ENCODE results near the gene SON. TPM values are rescaled to one million over a fixed set of nuclear protein-coding genes. Genes with fewer than 3 reads are reported as not detected.

The SON gene
- polyA plus RNA-seq, 1 experiment, result 103 TPM

GRCh38 chr21:33550772-33551660 lies 8.2 kb downstream of the SON start:
- no peak for TF ChIP-seq CTCF (IDR thresholded peaks at IDR 0.05; ENCODE audit: low read depth, low read length)
- CTCF ChIA-PET, result interaction anchor here (1.1 kb wide), 1 partner anchor 55 kb away, joined by 4 read pairs; no protein-coding TSS in a partner anchor
- Histone ChIP-seq H3K27ac (ENCODE audit: low read depth, low read length) (no peak overlapping the region), H3K27me3 (ENCODE audit: control insufficient read depth, insufficient read depth, low read length) (no peaks in the 10 kb centered on the region), H3K9me3 (ENCODE audit: control insufficient read depth, insufficient read depth, low read length) (peaks cover 10% of the 10 kb centered on the region), H3K4me3 (ENCODE audit: low read depth, low read length) (no peak overlapping the region)
- POLR2A ChIA-PET, result interaction anchor here (0.7 to 1.1 kb wide), 2 partner anchors 8 to 33 kb away, joined by 3 read pairs; partner anchors contain the start of gene SON
- no peak for DNase-seq (ENCODE audit: low read depth, low spot score)

- no peak overlapping the region for H3K4me3 ChIP-seq (ENCODE audit: low read depth, low read length)
- no peak for DNase-seq (ENCODE audit: low read depth, low spot score)
- ChIA-PET CTCF (interaction anchor here (1.1 kb wide), 1 partner anchor 54 kb away, joined by 4 read pairs; no protein-coding TSS in a partner anchor), POLR2A (interaction anchor here (0.7 to 1.1 kb wide), 2 partner anchors 9 to 33 kb away, joined by 3 read pairs; partner anchors contain the start of gene SON)
- H3K9me3 ChIP-seq (ENCODE audit: control insufficient read depth, insufficient read depth, low read length), result peaks cover 10% of the 10 kb centered on the region
- H3K27ac ChIP-seq (ENCODE audit: low read depth, low read length), result no peak overlapping the region
- no peak for TF ChIP-seq CTCF (IDR thresholded peaks at IDR 0.05; ENCODE audit: low read depth, low read length)
- no peaks in the 10 kb centered on the region for H3K27me3 ChIP-seq (ENCODE audit: control insufficient read depth, insufficient read depth, low read length)
These were observed 8.8 kb downstream of the SON start for GRCh38 chr21:33551664-33552063.

- no peak for TF ChIP-seq CTCF (IDR thresholded peaks at IDR 0.05; ENCODE audit: low read depth, low read length)
- POLR2A ChIA-PET, result interaction anchor here (0.7 to 1.1 kb wide), 2 partner anchors 9 to 34 kb away, joined by 3 read pairs; partner anchors contain the start of gene SON
- no peak for DNase-seq (ENCODE audit: low read depth, low spot score)
- CTCF ChIA-PET, result interaction anchor here (1.1 kb wide), 1 partner anchor 53 kb away, joined by 4 read pairs; no protein-coding TSS in a partner anchor
- H3K9me3 ChIP-seq (ENCODE audit: control insufficient read depth, insufficient read depth, low read length), result peaks cover 10% of the 10 kb centered on the region
- H3K4me3 ChIP-seq (ENCODE audit: low read depth, low read length), result no peak overlapping the region
- H3K27ac ChIP-seq (ENCODE audit: low read depth, low read length), result no peak overlapping the region
- no peaks in the 10 kb centered on the region for H3K27me3 ChIP-seq (ENCODE audit: control insufficient read depth, insufficient read depth, low read length)
These were observed 9.5 kb downstream of the SON start for GRCh38 chr21:33552093-33552998.

- Histone ChIP-seq H3K27ac (ENCODE audit: low read depth, low read length) (no peak overlapping the region), H3K27me3 (ENCODE audit: control insufficient read depth, insufficient read depth, low read length) (no peaks in the 10 kb centered on the region), H3K9me3 (ENCODE audit: control insufficient read depth, insufficient read depth, low read length) (peaks cover 10% of the 10 kb centered on the region), H3K4me3 (ENCODE audit: low read depth, low read length) (no peak overlapping the region)
- DNase-seq (ENCODE audit: low read depth, low spot score), result no peak
- CTCF ChIA-PET, result no interaction called here
- no peak for TF ChIP-seq CTCF (IDR thresholded peaks at IDR 0.05; ENCODE audit: low read depth, low read length)
- POLR2A ChIA-PET, result no interaction called here
These were observed 10.3 kb downstream of the SON start for GRCh38 chr21:33552999-33553598.
